ENCODE results near the gene ARX.

DNA sequence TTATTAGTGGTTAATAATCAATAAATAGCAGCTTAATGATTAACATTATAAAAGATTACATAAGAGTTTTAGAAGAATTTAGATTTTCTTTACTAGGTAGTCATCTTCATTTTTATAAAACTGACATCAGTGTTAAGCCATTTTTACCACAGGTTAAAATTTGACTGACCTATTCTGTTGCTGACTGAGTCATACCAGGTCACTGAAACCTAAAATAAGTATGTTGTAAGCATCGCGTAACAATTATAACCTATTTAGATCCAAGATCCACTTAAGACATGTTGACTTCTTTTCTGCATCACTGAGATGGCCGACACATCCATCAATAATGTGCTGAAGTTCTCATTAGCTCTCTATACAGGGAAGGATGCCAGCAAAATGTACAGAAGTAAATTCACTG lies 36.7 kb downstream of the ARX start:
- TF ChIP-seq RARB (CRISPR knock-in tag; IDR thresholded peaks at IDR 0.05): no peak
- TF ChIP-seq ARNTL (CRISPR knock-in tag; IDR thresholded peaks at IDR 0.05; ENCODE audit: borderline replicate concordance, low read depth): no peak
- TF ChIP-seq ZFP30 (CRISPR knock-in tag; IDR thresholded peaks at IDR 0.05): no peak
- TF ChIP-seq, protein P1, sequence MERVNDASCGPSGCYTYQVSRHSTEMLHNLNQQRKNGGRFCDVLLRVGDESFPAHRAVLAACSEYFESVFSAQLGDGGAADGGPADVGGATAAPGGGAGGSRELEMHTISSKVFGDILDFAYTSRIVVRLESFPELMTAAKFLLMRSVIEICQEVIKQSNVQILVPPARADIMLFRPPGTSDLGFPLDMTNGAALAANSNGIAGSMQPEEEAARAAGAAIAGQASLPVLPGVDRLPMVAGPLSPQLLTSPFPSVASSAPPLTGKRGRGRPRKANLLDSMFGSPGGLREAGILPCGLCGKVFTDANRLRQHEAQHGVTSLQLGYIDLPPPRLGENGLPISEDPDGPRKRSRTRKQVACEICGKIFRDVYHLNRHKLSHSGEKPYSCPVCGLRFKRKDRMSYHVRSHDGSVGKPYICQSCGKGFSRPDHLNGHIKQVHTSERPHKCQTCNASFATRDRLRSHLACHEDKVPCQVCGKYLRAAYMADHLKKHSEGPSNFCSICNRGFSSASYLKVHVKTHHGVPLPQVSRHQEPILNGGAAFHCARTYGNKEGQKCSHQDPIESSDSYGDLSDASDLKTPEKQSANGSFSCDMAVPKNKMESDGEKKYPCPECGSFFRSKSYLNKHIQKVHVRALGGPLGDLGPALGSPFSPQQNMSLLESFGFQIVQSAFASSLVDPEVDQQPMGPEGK (CRISPR knock-in tag; IDR thresholded peaks at IDR 0.05; ENCODE audit: borderline replicate concordance): no peak
- no peak for TF ChIP-seq ISL1 (CRISPR knock-in tag; IDR thresholded peaks at IDR 0.05)
- TF ChIP-seq ZNF565 (CRISPR knock-in tag; conservative IDR thresholded peaks at IDR 0.05; ENCODE audit: low read depth): no peak
- TF ChIP-seq, protein P2, sequence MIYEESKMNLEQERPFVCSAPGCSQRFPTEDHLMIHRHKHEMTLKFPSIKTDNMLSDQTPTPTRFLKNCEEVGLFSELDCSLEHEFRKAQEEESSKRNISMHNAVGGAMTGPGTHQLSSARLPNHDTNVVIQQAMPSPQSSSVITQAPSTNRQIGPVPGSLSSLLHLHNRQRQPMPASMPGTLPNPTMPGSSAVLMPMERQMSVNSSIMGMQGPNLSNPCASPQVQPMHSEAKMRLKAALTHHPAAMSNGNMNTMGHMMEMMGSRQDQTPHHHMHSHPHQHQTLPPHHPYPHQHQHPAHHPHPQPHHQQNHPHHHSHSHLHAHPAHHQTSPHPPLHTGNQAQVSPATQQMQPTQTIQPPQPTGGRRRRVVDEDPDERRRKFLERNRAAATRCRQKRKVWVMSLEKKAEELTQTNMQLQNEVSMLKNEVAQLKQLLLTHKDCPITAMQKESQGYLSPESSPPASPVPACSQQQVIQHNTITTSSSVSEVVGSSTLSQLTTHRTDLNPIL (CRISPR knock-in tag; IDR thresholded peaks at IDR 0.05; ENCODE audit: low read depth): no peak
- no peak for TF ChIP-seq TOX (CRISPR knock-in tag; IDR thresholded peaks at IDR 0.05; ENCODE audit: borderline replicate concordance)
- TF ChIP-seq GLIS3 (CRISPR knock-in tag; IDR thresholded peaks at IDR 0.05): no peak
- no peak for TF ChIP-seq TCF4 (CRISPR knock-in tag; IDR thresholded peaks at IDR 0.05; ENCODE audit: borderline replicate concordance)
- no peak for TF ChIP-seq ZFP3 (CRISPR knock-in tag; IDR thresholded peaks at IDR 0.05)
